ENCODE results near the gene PROK1. TPM values are rescaled to one million over a fixed set of nuclear protein-coding genes. Genes with fewer than 3 reads are reported as not detected.
"Not testable (repeated sequence)": the region's sequence is repeated elsewhere in the genome, so short reads cannot be mapped to it uniquely, and the experiment has no call there.

The PROK1 gene
- total RNA-seq, 1 donor from 2014 or later = not detected

DNA sequence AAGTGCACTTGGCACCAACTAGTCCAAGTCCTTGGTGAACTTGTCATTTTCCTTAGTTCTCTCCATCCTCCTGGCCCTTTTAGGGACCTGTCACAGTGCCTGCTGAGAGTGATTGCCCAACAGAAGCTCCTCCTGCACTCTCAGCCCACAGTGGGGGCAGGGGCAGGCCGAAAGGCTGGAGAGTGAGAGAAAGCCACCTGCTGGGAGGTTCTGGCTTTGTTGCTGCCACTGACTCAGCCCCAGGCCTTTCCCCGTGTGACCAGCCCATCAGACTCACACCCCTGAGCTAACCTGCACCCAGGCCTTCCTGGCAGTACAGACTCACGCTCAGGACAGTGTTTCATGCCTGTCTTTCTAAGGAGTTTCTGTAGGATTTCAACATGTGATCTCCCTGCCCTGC is 17.1 kb upstream of the PROK1 start:
- Histone ChIP-seq H3K27ac (ENCODE audit: low read depth, low read length) (no peak overlapping the region), H3K36me3 (ENCODE audit: insufficient read depth, low read length) (no peaks in the 10 kb centered on the region), H2AFZ (ENCODE audit: low read depth, low read length) (no peak overlapping the region), H3K4me3 (ENCODE audit: insufficient read depth, low read depth, low read length) (no peak overlapping the region), H3K9ac (ENCODE audit: low read length) (no peak overlapping the region), H4K20me1 (ENCODE audit: insufficient read depth, low read length) (no peaks in the 10 kb centered on the region), H3K27me3 (ENCODE audit: insufficient read depth, low read length) (peaks cover 6% of the 10 kb centered on the region), H3K4me2 (ENCODE audit: low read length) (no peak overlapping the region), H3K4me1 (ENCODE audit: insufficient read depth, low read length) (no peaks in the 10 kb centered on the region), H3K9me3 (ENCODE audit: insufficient read depth, low read depth, low read length) (no peaks in the 10 kb centered on the region), H3K79me2 (ENCODE audit: insufficient read depth, low read length) (no peaks in the 10 kb centered on the region)
- H3K27me3 Mint-ChIP-seq (ENCODE audit: low read depth, unreplicated experiment) = peaks cover 29% of the 10 kb centered on the region
- TF ChIP-seq, protein P1, sequence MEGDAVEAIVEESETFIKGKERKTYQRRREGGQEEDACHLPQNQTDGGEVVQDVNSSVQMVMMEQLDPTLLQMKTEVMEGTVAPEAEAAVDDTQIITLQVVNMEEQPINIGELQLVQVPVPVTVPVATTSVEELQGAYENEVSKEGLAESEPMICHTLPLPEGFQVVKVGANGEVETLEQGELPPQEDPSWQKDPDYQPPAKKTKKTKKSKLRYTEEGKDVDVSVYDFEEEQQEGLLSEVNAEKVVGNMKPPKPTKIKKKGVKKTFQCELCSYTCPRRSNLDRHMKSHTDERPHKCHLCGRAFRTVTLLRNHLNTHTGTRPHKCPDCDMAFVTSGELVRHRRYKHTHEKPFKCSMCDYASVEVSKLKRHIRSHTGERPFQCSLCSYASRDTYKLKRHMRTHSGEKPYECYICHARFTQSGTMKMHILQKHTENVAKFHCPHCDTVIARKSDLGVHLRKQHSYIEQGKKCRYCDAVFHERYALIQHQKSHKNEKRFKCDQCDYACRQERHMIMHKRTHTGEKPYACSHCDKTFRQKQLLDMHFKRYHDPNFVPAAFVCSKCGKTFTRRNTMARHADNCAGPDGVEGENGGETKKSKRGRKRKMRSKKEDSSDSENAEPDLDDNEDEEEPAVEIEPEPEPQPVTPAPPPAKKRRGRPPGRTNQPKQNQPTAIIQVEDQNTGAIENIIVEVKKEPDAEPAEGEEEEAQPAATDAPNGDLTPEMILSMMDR (IDR thresholded peaks at IDR 0.05; ENCODE audit: insufficient read depth, low read depth, low read length) = no peak
- TF ChIP-seq EZH2 (IDR thresholded peaks at IDR 0.05; ENCODE audit: insufficient read depth, low read length) = no peak
- H3K4me1 Mint-ChIP-seq (ENCODE audit: low read depth, unreplicated experiment) = peaks cover 7% of the 10 kb centered on the region
- no peak overlapping the region for H3K4me3 Mint-ChIP-seq (ENCODE audit: unreplicated experiment)
- H3K27ac Mint-ChIP-seq (ENCODE audit: unreplicated experiment) = no peak overlapping the region
- H3K36me3 Mint-ChIP-seq (ENCODE audit: low read depth, unreplicated experiment) = no peaks in the 10 kb centered on the region
- H3K9me3 Mint-ChIP-seq (ENCODE audit: unreplicated experiment) = no peaks in the 10 kb centered on the region
- DNase-seq (ENCODE audit: low read depth) (peak; percentile 12), FAIRE-seq (no peak)

DNA sequence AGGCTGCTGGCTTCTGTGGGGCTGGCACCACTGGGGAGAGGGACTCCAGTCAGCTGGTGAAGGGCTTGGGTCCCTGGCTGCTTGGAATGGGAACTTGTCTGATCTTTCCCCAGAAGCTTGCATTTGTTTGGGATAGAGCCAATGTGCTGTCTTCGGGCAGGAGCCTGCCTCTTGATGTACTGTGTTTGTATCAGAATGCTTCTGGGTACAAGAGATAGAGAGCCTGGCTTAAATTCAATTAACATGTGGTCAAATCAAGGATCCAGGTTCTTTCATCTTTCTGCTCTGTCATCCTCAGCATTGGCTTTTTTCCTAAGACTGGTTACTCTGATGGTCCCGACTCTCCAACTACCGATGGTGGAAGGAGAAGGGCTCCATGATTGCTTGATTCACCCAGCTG is 16.0 kb upstream of the PROK1 start:
- H3K79me2 ChIP-seq (ENCODE audit: insufficient read depth, low read length) = no peaks in the 10 kb centered on the region
- Mint-ChIP-seq H3K4me1 (ENCODE audit: low read depth, unreplicated experiment) (peaks cover 8% of the 10 kb centered on the region), H3K9me3 (ENCODE audit: unreplicated experiment) (no peaks in the 10 kb centered on the region), H3K27ac (ENCODE audit: unreplicated experiment) (no peak overlapping the region), H3K27me3 (ENCODE audit: low read depth, unreplicated experiment) (peaks cover 27% of the 10 kb centered on the region), H3K4me3 (ENCODE audit: unreplicated experiment) (no peak overlapping the region), H3K36me3 (ENCODE audit: low read depth, unreplicated experiment) (no peaks in the 10 kb centered on the region)
- no peak overlapping the region for H3K4me3 ChIP-seq (ENCODE audit: insufficient read depth, low read depth, low read length)
- H3K9me3 ChIP-seq (ENCODE audit: insufficient read depth, low read depth, low read length) = no peaks in the 10 kb centered on the region
- H3K9ac ChIP-seq (ENCODE audit: low read length) = no peak overlapping the region
- no peak for TF ChIP-seq EZH2 (IDR thresholded peaks at IDR 0.05; ENCODE audit: insufficient read depth, low read length)
- TF ChIP-seq, protein P1 (IDR thresholded peaks at IDR 0.05; ENCODE audit: insufficient read depth, low read depth, low read length) = no peak
- FAIRE-seq (no peak), DNase-seq (ENCODE audit: low read depth) (no peak)
- no peak overlapping the region for H3K4me2 ChIP-seq (ENCODE audit: low read length)
- no peaks in the 10 kb centered on the region for H3K4me1 ChIP-seq (ENCODE audit: insufficient read depth, low read length)
- H3K36me3 ChIP-seq (ENCODE audit: insufficient read depth, low read length) = no peaks in the 10 kb centered on the region
- no peak overlapping the region for H3K27ac ChIP-seq (ENCODE audit: low read depth, low read length)
- H4K20me1 ChIP-seq (ENCODE audit: insufficient read depth, low read length) = no peaks in the 10 kb centered on the region
- no peak overlapping the region for H2AFZ ChIP-seq (ENCODE audit: low read depth, low read length)
- peaks cover 4% of the 10 kb centered on the region for H3K27me3 ChIP-seq (ENCODE audit: insufficient read depth, low read length)

DNA sequence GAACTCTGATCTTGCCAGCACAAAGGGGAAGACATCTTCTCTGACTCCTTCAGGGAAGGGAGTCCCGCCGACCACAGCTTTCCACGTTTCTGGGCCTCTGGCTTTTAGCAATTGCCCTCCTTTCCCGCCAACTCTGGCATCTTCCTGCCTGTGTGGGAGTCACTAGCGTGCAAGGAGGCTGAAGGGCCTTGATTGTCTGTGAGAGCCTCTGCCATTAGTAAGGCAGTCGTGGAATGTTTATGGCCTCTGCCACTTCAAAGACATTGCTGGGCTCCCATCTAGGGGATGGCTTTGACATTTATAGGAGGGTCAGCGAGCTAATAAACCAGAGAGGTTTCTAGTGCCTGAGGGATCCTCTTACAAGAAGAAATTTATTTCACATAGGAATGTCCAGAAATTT is 14.3 kb upstream of the PROK1 start:
- Mint-ChIP-seq H3K9me3 (ENCODE audit: unreplicated experiment) (no peaks in the 10 kb centered on the region), H3K27ac (ENCODE audit: unreplicated experiment) (no peak overlapping the region), H3K4me3 (ENCODE audit: unreplicated experiment) (no peak overlapping the region), H3K27me3 (ENCODE audit: low read depth, unreplicated experiment) (peaks cover 13% of the 10 kb centered on the region), H3K36me3 (ENCODE audit: low read depth, unreplicated experiment) (no peaks in the 10 kb centered on the region), H3K4me1 (ENCODE audit: low read depth, unreplicated experiment) (peaks cover 13% of the 10 kb centered on the region)
- Histone ChIP-seq H3K4me3 (ENCODE audit: insufficient read depth, low read depth, low read length) (no peak overlapping the region), H3K79me2 (ENCODE audit: insufficient read depth, low read length) (no peaks in the 10 kb centered on the region), H4K20me1 (ENCODE audit: insufficient read depth, low read length) (no peaks in the 10 kb centered on the region), H3K9me3 (ENCODE audit: insufficient read depth, low read depth, low read length) (no peaks in the 10 kb centered on the region), H3K27me3 (ENCODE audit: insufficient read depth, low read length) (peaks cover 2% of the 10 kb centered on the region), H3K4me2 (ENCODE audit: low read length) (no peak overlapping the region), H2AFZ (ENCODE audit: low read depth, low read length) (no peak overlapping the region), H3K9ac (ENCODE audit: low read length) (no peak overlapping the region), H3K36me3 (ENCODE audit: insufficient read depth, low read length) (no peaks in the 10 kb centered on the region), H3K27ac (ENCODE audit: low read depth, low read length) (no peak overlapping the region), H3K4me1 (ENCODE audit: insufficient read depth, low read length) (no peaks in the 10 kb centered on the region)
- DNase-seq (ENCODE audit: low read depth) (peak; percentile 10), FAIRE-seq (no peak)
- TF ChIP-seq EZH2 (IDR thresholded peaks at IDR 0.05; ENCODE audit: insufficient read depth, low read length) = no peak
- TF ChIP-seq, protein P1 (IDR thresholded peaks at IDR 0.05; ENCODE audit: insufficient read depth, low read depth, low read length) = no peak

DNA sequence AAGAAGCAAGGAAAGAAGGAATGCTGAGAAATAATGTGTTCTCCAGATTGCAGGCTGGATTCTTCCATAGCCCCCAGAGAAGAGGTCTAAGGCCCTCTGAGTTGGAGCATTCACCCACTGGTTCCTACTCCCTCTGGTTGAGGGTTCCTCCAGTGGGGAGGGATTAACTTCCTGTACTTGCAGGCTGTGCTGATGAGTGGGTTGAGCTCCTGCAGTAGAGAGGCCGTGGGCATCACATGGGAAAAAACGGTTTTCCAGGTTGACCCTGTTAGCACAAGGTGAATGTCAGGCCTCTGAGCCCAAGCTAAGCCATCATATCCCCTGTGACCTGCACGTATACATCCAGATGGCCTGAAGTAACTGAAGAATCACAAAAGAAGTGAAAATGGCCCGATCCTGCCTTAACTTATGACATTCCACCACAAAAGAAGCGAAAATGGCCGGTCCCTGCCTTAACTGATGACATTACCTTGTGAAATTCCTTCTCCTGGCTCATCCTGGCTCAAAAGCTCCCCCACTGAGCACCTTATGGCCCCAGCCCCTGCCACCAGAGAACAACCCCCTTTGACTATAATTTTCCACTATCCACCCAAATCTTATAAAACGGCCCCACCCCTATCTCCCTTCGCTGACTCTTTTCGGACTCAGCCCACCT is 13.2 kb upstream of the PROK1 start:
- H3K4me1 ChIP-seq (ENCODE audit: insufficient read depth, low read length); H3K4me3 Mint-ChIP-seq (ENCODE audit: unreplicated experiment); H3K27ac ChIP-seq (ENCODE audit: low read depth, low read length); H3K27me3 ChIP-seq (ENCODE audit: insufficient read depth, low read length); H3K27ac Mint-ChIP-seq (ENCODE audit: unreplicated experiment); H3K9ac ChIP-seq (ENCODE audit: low read length); H3K36me3 Mint-ChIP-seq (ENCODE audit: low read depth, unreplicated experiment); H2AFZ ChIP-seq (ENCODE audit: low read depth, low read length); H4K20me1 ChIP-seq (ENCODE audit: insufficient read depth, low read length); DNase-seq (ENCODE audit: low read depth); H3K9me3 Mint-ChIP-seq (ENCODE audit: unreplicated experiment); H3K36me3 ChIP-seq (ENCODE audit: insufficient read depth, low read length); FAIRE-seq; H3K4me3 ChIP-seq (ENCODE audit: insufficient read depth, low read depth, low read length); H3K9me3 ChIP-seq (ENCODE audit: insufficient read depth, low read depth, low read length); H3K79me2 ChIP-seq (ENCODE audit: insufficient read depth, low read length); H3K4me2 ChIP-seq (ENCODE audit: low read length): not testable (repeated sequence)
- H3K27me3 Mint-ChIP-seq (ENCODE audit: low read depth, unreplicated experiment) = peaks cover 14% of the 10 kb centered on the region
- peaks cover 13% of the 10 kb centered on the region for H3K4me1 Mint-ChIP-seq (ENCODE audit: low read depth, unreplicated experiment)
